NCI-H2196 treated with DMSO at 0.1 percent for 48 hours (cell line): Measurements from ENCODE around the gene ZNRF1.
A peak's percentile ranks its signal among the peaks of the same experiment; 100 is the strongest.
"Not testable (repeated sequence)": the region's sequence is repeated elsewhere in the genome, so short reads cannot be mapped to it uniquely, and the experiment has no call there.

Experiments used
- DNase-seq: peaks from one replicate; lab custom pipeline; 2025; ENCODE audit not compliant: unreplicated experiment; lab: John Stamatoyannopoulos, UW

The ZNRF1 gene

GRCh38 chr16:75111514-75111940 lies 112.7 kb downstream of the ZNRF1 start:
- DNase-seq: no peak

- no peak for DNase-seq
Observed at GRCh38 chr16:75111961-75112733, 113.3 kb downstream of the ZNRF1 start.

DNA sequence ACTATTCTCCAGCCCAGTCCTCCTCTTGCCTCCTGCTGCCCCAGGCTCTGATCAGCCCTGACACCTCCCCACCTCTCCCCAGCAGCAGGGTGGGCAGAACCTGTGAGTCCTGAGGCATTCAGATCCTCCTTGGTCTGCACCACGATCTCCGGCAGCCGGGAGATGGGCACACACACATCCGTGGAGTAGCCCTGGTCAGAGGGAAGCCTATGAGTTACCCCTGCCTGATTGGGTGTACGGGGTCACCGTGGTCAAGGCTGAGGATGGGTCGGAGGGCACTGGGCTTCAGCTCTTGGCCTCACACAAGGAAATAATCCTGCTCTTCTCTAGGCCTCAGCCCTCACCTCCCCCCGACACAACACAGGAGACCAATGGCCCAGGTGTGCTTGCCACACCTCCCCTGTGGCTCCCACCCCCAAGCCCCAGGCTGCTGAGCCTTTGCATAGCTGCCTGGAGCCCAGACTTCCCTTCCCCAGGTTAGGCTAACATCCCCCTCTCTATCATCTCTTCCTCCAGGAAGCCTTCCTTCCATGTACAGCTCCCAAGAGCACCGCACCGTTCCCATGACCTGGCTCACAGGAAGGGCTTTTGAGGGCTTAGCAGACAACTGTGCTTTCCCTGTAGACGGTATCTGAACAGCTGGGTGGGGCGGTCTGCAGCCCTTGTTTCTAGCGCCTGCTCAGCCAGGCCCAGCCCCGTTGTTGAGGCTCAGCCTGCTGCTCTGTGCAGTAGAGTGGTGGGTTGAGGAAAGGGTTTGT lies 114.1 kb downstream of the ZNRF1 start:
- no peak for DNase-seq

GRCh38 chr16:75113541-75114121 lies 114.8 kb downstream of the ZNRF1 start:
- DNase-seq: no peak

DNA sequence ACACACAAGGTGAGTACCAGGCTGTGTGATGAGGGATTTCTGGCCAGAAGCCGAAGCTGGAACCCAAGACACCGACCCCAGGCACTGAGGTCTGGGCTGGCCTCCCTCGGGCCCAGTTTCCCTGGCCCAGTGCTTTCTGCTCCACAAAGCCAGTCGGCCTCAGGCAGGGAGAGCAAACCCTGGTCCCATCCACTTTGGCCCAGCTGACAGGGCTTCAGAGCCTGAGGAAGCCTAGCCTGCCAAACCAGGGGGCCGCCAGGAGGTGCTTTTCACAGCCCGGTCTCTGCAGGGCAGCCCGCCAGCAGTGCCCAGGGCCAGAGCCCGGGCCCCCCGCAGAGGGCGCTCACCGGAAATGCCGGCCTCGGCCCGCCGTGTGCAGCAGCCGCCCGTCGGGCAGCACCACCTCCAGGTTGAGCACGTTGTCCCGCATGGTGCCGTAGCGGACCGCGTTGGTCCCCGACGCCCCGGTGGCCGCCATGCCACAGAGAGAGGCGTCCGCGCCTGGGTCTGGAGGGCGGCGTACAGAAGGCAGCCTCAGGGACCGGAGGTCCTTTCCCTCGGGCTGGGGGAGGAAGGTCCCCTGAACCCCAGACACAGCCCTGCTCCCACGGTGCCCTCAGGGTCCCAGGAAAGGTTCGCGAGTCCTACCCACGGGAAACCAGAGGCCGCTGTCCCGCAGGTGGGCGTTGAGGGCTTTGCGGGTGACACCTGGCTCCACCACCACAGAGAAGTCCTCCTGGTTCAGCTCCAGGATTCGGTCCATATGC lies 115.5 kb downstream of the ZNRF1 start:
- no peak for DNase-seq

GRCh38 chr16:75114946-75115825 lies 116.4 kb downstream of the ZNRF1 start:
- DNase-seq: no peak

GRCh38 chr16:75116081-75116910 lies 117.5 kb downstream of the ZNRF1 start, which contains the start of gene LDHD:
TSS of gene LDHD (minus strand) at chr16:75116780. CDS start at chr16:75116720, 60 bp downstream.
- DNase-seq: peak; percentile 6

GRCh38 chr16:75116911-75117245 lies 118.1 kb downstream of the ZNRF1 start:
- DNase-seq: no peak

DNA sequence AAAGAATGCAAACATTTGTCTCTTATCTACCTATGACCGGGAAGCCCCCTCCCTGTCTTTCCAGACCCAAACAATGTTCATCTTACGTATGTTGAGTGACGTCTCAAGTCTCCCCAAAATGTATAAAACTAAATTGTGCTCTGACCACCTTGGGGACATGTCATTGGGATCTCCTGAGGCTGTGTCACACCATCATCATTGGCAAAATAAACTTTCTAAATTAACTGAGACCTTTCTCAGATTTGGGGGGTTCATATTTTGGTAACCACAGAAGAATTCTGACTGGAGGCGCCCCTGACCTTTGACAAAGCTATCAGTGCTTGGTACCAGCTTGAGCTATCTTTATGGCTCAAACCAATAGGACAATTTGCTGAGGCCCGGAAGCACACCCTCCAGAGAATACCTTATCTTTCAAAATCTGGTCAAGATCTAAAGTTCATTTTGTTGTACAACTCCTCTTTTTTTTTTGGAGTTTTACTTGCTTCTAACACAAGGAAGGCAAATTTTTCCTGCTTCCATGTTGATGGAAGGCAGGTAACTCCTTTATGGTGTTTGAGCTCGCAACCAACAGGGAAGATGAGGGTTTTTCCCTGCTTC lies 120.2 kb downstream of the ZNRF1 start:
- DNase-seq: no peak

DNA sequence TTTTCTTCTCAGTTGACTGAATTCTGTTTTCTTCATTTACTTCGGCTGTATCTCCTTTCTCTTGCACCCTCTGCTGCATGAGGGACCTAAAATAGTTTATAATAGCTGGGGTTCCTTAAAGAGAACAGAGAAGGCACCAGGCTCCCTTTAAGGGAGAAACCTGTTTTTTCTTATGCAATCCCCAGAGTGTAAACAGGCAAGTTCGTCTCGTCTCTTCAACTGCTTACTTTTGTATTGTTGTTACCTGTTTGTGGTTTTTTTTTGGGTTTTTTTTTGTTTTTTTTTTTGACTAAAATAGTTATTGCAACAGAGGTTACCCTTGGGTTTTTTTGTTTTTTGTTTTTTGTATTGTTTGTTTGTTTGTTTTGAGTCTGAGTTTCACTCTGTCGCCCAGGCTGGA lies 121.4 kb downstream of the ZNRF1 start:
- no peak for DNase-seq

- no peak for DNase-seq
Observed at GRCh38 chr16:75121949-75122568, 123.2 kb downstream of the ZNRF1 start.

GRCh38 chr16:75122609-75123008 lies 123.8 kb downstream of the ZNRF1 start:
- DNase-seq: no peak

- no peak for DNase-seq
Observed at GRCh38 chr16:75127713-75128415, 129.0 kb downstream of the ZNRF1 start.

GRCh38 chr16:75129421-75130149 lies 130.8 kb downstream of the ZNRF1 start:
- DNase-seq: not testable (repeated sequence)

- DNase-seq: no peak
Observed at GRCh38 chr16:75130150-75130771, 131.4 kb downstream of the ZNRF1 start.

DNA sequence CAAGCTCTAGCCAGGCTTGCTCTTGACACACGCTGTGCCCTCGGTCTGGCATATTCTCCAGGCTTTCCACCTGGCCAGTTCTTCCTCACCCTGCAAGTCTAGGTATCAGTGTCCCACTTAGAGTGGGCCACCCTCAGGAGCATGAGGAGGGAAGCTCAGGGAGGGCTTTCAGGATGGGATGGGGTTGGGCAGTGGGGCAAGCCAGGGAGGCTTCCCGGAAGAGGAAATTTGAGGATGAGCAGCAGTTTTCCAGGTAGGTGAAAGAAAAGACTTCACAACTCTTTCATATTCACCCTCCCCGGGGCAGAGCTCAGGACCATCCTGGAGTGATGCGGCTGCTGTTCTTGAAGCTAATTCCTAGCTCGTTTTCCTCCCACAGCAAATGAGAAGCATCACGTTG lies 132.3 kb downstream of the ZNRF1 start:
- DNase-seq: no peak

DNA sequence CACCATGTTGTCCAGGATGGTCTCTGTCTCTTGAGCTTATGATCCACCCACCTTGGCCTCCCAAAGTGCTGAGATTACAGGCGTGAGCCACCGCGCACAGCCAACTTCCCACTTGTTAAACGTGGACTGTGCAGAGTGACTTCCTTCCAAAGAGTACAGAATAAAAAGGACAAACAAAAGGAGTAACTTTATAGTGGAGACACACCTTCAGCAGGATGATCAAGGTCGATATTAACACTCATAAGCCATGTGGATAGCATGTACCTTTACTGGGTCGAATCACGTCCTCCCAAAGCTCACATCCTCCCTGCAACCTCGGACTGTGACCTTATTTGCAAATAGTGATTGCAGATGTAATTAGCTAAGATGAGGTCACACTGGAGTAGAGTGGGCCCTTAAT lies 139.4 kb downstream of the ZNRF1 start:
- DNase-seq: no peak
